ENCODE data around the gene P2RX6.
A peak's percentile ranks its signal among the peaks of the same experiment; 100 is the strongest.
"Not testable (repeated sequence)": the region's sequence is repeated elsewhere in the genome, so short reads cannot be mapped to it uniquely, and the experiment has no call there.

Gene P2RX6

DNA sequence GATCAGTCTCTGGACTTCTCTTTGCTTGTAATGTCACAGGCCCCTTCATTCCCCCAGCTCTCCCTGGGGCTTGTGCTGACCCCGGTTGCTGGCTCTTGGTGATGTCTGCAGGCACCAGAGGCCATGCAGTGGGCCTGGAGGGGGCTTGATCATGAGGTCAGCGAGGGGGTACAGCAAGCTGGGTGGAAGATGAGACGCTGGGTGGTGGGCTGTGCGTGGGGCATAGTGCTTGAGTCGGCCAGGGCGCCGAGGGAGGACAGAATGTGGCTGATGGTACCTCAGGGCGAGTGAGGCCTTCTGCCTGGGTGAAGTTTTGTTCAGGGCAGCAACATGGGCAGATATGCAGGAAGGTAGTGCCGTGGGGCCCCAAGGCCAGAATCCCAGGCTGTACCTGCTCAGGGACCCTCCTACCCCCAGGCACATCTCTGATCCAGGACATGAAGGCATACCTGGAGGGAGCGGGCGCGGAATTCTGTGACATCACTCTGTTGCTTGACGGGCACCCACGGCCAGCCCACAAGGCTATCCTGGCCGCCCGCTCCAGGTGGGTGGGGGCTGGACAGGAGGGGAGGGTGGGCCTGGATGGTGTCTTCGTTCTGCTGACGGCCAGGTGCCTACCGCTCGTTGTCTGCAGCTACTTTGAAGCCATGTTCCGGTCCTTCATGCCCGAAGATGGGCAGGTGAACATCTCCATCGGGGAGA lies 19.5 kb upstream of the P2RX6 start:
- DNase-seq, result no peak

DNA sequence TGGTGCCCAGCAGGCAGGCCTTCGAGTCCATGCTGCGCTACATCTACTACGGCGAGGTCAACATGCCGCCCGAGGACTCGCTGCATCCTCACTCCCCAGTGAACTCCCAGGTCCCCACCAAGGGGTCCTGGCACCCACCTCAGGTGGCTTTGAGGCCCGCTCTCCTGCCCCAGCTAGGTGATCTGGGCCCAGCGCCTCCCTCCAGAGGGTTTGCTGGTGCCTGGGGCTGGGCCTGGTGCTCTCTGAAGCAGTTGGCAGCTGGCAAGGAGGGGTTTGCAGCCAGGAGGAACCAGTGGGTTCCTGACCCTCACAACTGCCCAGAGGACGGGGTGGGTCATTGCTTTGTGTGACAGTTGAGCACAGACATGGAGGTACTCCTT lies 18.9 kb upstream of the P2RX6 start:
- DNase-seq, result no peak

DNA sequence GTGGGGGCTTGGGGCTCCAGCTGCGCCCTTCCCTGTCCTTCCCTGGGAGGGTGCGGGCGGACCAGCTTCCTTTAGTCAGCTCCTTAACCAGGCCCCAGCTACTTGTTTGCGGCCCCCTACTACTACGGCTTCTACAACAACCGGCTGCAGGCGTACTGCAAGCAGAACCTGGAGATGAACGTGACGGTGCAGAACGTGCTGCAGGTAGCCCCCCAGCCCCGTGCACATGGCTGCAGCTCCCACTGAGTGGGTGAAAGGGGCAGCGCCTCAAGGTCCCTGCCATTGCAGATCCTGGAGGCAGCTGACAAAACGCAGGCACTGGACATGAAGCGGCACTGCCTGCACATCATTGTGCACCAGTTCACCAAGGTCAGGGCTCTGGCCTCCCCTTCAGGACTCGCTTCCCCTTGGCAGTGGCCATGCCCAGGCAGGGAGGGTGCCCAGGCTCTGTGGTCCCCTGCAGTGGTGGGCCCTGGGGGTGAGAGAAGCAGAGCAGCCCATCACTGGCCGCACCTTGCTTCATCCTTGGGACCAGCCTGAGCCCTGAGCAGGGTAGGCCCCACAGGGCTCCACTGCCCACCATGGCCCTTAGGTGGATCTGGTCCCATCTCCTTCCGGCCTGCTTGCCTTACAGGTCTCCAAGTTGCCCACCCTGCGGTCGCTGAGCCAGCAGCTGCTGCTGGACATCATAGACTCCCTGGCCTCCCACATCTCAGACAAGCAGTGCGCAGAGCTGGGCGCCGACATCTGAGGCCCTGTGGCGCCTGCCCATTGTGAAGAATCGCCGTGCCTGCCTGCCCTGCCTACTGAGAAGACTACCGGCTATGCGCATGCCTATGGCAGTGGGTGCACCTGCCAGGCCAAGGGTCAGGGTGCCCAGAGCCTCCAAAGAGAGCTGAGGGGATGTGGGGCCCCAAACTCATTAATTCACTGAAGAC lies 18.1 kb upstream of the P2RX6 start:
- no peak for DNase-seq

DNA sequence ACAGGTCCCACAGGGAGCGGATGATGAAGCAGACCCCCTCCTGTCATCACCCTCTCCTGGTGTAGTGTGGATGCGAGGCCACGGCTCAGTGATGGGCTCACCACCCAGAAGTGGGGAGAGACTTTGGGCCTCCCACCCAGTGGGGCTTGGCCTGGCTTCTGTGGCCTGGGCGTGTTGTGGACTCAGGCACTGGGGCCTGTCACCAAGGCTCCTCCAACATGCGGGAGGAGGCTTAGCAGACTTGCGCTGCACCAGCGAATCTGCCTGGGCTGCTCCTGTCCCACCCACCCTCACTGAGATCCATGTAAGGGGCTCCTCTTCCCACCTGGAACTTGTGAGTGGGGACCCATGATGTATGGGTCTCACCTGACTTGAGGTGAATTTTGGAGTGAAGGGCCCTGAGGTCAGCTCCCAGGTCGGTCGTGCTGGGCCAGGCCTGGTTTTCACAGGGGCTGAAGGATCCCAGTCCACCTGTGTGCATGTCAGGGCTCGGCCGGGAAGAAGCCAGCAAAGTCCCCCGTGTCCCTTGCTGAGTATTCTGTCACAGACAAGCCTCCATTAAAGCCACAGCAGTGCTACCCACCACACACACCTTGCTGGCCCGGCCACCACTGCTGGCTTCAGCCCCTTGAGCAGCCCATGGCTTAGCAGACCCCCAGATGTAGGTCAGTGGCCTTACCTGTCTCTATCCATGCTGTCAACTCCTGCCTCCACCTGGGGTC lies 17.3 kb upstream of the P2RX6 start:
- no peak for DNase-seq

DNA sequence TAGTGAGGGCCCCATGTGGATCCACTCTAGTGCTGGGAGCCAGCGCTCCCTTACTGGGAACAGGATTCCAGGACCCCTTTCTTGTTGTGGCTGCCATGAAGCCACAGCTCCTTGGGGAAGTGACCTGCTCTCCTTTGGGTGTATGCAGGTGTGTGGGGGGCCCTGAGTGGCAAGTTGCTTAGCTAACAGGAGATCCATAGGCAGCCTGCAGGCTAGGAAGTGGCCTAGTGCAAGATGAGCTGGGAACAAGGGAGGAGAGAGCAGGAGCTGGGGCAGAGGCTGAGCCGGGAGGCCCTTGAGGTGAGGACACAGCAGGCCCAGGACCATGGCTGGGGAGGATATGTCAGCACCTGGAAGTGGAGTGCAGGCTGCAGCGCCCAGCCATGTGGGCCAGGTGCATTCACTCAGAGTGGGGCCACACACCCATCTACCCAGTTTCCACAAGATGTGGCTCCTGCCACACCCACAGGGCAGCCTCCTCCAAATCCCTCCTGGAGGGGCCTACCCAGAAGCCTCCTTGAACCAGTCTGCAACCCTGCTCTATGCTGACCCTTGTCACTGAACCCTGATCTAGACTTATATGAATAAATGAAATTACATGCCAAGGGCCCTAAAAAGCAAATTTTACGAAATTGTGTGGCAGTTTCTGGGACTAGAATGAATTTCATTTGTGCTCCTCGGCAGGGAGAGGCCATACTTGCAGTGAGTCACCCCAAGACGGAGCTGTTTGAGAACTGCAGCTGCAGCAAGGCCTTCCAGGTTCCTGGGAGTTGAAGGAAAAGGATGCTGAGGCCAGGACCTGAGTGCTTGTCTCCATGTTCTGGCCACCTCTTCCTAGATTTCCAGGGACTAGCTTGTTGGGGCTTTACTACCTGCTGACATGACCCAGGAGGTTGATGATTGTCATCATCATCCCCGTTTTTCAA lies 16.3 kb upstream of the P2RX6 start:
- DNase-seq, result no peak

DNA sequence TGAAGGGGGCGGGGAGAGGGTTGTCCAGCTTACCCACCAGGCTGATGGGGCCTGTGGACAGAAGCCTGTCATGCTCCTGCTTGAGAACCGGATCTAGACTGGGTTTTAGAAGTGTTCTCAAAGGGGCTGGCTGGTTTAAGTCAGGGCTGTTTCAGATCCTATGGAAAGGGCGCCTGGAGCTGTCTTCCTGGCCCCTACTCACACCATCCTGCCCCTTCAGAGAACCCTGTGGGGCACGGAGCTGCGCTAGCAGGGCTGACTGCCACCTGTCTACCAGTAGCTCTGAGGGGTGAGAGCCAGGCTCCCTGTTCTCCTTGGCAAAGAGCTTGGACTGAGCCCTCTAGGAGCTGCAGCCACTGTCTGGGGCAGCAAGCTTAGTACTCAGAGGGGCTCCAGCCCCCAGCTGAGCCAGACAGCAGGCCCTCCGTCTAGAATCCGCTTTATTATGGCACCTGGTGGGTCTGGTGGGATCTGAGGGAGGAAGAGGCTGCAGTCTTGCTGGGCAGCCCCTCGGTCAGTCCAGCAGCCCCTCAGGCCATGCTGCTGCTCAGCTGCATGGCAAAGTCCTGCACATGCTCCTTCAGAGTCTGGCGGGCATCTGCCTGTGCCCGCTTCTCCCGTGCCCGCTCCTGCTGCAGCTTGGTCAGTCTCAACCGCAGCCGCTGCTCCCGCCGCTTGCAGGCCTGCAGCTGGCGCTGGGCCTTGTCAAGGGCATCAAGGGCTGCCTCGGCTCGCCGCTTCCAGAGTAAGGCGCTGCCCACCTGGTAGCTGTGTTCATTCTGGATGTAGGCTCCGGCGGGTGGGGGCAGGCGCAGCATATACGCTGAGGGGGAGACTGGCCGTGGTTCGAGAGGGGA lies 15.4 kb upstream of the P2RX6 start:
- DNase-seq, result no peak

DNA sequence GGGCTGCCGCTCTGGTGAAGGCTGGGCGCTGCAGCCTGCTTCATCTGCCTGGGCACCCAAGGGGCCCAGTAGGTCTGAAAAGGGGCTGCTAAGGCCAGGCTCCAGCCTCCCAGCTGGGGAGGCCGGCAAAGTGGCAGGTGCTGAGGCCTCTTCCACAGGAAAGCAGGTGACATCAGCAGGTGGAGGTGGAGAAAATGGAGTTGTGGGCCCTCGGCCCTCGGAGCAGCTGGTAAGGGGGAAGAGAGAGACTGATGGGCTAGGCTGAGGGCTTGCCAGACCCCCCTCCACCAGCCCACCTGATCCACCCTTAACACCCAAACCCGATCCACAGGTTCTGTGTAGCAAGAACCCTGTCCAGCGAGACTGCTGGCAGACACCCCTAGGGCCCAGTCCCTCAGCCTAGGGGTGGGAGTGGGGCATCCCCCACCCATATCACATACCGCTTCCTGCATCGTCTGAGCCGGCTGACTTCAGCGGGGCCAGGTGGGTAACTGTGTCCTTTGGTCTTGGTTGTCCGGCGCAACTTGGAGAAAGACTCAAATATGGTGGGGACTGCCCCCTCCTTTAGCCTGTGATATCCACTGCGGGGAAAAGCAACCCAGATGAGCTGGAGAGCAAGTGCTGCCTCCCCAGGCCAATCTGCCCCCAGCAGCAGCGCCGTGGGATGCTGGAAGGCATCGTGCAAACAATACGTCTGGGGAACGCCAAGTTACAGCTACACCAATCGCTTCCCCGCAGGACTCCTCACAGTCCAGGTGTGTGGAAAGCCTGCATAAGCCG lies 14.6 kb upstream of the P2RX6 start:
- DNase-seq, result no peak

DNA sequence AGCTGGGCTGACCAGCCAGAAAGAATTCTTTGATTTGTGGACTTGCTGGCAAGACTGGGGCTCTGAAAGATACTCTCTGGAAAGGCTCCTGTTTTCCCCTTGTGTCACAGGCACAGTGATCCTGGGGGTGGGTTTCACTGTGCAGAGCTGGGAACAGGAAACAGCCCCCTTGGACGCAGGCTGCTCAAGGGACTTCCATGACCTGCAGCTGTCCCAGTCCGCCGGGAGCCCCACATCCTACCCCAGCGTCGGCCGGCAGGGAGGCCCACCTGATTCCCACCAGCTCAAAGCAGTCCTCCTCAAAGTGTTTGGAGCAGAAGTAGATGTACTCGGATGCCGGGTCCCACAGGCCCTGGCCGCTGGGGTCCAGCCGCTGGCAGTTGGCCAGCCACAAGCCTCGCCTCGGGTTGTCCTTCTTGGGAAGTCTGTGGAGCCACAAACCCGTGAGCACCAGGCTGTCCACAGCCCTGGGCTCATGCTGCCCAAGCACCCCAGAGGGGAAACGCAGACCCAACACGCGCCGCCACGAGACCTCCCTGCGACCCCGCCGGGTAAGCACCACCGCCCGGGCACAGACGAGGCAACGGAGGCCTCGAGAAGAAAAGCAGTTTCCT lies 13.9 kb upstream of the P2RX6 start:
- no peak for DNase-seq

DNA sequence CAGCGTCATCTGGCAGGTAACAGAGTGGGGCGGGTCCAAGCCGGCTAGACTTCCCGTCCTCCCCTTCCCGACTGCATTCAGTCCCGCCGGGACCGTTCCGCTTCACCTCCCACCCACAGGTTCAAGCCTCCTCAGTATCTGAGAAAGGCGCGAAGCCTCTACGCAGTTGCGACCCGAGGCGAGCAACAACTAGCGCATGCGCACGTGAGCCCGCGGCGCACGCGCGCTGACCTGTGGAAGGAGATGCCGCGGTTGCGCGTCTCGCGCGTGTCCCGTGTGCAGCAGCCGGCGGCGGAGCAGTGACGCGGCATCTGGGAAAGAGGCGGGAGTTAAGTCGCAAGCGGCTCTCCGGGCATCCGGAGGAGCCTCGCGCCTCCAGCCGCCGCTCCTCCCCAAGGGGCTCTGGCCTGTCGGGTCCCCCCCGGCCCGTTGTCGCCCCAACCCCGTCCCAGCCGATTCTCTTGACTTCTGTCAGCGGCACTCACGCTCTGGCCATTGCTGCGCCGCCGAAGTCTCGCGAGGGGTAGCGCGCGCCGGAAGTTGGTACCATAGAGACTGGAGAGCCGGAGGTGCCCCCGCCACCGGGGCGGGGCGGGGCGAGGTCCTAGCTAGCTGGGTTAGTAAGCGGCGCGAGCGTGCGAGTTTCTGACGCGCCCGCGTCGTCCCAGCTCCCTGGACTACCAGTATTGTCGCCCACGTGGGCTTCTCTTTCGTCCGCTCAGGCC lies 13.2 kb upstream of the P2RX6 start, which contains the start of gene THAP7:
Gene THAP7, minus strand, starts transcription at position 518 of the 725 bp plus-strand sequence. Its CDS starts 207 bp downstream, at position 311.
- DNase-seq, result peak; percentile 92 to 100 (median 96)

DNA sequence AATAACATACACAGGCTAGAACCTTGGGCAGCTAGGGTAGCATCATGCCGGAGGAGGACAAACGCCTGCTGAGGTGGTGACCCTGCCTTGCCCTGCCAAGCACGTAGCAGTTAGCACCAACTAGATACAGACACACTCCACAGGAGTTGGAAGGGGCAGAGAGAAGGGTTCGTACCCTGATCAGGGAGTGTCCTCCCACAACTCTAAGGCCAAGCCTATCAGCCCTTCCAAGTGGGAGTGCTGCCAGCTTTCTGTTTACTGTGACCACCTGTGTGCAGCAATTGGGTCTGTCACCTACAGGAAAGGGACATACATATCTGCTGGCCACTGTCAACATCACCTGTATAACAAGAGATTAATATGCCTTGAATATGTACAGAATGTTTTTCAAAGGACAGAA lies 11.2 kb upstream of the P2RX6 start:
- DNase-seq, result no peak

DNA sequence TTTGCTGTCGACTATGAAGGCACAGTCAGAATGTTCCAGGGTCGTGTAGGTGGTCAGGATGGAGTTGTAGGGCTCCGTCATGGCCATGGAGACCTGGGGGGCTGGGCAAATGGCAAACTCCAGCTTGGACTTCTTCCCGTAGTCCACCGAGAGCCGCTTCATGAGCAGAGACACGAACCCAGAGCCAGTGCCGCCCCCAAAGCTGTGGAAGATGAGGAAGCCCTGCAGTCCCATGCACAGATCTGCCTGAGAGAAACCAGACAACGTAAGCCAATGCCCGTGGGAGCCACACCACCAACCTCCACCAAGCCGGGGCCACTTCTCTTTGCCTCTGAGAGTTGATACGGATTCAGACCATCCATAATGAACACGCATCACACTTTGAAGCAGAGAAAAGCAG lies 5.8 kb upstream of the P2RX6 start:
- not testable (repeated sequence) for DNase-seq

DNA sequence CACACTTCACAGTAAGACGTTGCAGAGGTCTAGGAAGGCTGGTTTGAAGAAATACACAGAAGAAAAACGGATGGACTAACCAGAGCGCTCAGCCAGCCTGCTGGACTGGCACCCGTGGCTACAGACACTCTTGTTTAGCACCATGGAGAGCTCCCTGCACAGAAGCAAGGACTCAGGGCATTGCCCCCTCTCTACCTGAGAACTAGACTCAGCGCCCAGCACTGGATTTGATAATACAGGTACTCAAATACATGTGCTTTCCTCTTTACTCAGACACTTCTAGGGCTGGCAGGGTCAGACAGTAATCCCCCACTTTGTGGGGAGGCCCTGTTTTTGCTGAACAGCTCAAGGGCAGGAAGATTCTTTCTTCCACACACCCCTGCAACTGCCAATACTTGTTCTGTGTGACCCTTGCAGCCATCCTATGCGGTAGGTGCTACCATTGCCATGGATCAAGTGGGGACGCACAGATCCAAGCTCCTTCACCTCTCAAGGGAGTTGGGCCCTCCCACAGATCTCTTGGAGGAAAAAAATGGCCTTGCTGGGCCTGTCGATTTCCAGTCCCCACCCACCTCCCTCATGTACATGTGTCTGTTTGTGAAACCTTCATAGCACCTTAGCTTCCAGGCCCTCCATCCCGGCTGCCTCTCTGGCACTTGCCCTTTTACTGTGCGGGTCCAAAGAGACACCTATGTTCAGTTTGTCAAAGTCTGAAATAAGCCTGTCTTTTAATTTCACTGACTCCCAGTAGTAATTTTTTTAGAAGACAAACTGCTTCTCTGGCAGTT lies 5.1 kb upstream of the P2RX6 start:
- DNase-seq, result peak in 4 of 6 experiments; percentile 11 to 43 (median 24)

DNA sequence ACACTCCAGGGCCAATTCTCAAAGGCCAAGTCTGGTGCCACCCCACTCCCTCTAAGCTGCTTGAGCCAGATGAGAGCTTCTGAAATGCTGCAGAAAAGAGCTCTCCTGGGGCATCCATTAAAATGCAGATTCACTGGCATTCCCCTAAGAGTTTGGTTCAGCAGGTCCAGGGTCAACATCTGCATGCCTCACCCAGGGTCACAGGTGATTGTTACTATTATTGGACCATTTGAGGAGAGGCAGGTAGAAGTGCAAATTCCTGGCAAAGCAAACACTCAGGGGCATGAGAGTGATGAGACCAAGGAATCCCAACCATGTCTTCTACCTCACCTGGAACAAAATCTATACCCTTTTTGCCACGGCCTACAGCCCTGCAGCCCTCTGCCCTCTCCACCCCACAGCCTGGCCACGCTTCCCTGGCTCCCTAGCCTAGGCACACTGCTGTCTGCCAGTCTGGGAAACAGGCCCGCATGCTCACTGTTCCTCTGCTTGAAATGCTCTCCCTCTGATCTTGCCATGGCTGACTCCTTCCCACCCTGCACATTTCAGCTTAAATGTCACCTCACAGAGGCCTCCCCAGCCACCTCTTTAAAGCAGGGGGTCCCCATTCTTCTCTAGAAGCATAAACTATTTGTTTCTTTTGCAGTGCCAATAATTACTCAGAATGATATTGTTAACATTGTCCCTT lies 4.4 kb upstream of the P2RX6 start:
- no peak for DNase-seq

DNA sequence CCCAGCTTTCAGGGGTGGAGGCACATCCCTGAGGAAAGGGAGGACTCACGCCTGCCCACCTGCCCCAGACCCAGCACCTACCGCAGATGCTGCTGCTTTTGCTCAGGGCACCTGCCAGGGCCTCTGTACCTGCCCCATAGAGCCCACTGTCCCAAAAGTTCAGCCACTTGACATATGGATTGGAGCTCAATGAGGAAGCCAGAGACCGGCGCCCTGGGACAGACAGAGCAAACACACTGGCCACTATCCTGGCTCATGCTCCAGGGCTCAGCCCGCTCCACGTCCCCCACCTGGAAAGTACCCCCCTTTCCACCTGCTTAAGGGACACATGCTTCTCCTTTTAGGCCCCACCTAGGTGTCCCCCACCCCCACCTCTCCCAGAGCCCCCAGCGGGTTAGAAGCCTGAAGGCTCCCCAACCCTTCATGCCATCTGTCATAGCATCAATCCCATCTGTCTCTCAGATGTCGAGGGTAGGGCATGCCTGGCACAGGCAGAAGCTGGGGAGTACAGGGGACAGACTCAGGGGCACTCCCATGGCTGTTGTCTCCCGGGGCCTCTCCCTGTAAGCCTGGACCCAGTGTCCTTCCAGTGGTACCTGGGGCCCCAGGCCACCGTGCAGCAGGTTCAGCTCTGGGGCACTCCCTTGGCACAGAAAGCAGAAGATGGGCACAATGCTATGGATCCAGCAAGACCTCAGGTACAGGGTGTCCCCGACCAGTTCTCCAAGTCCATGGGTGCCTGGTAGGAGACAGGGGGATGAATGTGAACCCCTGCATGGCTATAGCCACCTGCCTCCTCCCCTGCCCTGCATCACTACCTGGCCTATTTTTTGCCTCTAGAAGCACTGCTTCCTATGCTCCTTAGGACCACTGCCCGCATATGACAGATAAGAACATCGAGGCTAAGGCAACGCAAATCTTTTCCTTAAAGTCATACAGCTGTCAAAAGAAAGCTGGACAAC lies 2.2 kb upstream of the P2RX6 start:
- DNase-seq, result no peak

DNA sequence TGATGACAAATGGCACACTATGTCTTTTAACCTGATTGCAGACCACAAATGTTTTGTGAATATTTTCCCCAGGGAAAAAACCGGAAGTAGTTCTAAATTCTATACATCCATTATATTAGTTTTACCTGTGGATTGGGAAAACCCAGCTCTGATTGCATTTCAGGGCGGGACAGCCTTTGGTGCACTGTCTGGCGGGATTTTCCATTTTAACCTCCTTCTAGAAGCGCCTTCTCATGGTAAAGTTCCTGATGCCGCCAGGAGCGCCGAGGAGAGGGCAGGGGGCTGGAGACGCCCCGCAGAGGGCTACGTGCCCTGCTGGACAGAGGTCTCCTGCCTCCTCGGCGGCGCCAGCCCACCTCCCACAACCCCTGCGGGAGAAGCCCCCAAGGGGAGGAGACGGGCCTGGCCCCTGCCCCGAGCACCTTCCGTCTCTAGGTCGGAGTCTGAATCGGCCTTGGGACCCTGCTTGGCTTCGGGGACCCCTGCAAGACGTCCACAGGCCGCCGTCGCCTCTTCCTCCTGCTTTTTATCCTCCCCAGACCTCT lies 1.2 kb upstream of the P2RX6 start:
- DNase-seq, result no peak

DNA sequence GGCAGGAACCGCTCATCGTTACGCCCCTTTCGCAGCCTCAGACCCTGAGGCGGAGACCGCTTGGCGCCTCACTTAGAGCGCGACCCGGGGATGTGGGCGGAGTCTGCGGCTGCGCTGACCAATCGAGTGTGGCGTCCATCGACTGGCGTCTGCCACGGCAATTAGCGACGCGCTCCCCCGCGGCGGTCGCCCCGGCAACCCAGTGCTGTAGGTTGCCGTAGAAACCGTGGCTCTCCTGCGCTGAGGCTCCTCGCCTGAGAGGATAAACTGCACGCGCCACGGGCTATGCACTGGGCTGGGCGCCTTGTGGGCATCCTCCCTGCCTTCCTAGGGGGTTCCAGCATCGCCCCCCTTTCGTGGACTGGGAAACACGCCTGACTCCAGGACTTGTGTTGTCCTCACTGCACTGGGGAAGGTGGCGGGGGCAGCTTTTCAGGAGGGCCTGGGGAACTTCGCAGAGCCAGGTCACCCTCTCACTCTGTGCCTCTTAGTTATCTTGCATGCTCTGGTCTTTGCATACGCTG lies 701 bp upstream of the P2RX6 start:
- peak; percentile 53 to 77 (median 66) for DNase-seq
